C4-2B (cell line): ENCODE measurements around the gene IL1A.

Experiments used
- H3K27ac ChIP-seq: fragments of 450-650 bp; 2 replicates; pipeline ENCODE4 v1.5.1; 2017
- ZFX ChIP-seq: fragments of 450-650 bp; IDR thresholded peaks from 2 replicates; pipeline ENCODE4 v1.6.1; 2017
- TF ChIP-seq, protein P1 (sequence below): fragments of 450-650 bp; conservative IDR thresholded peaks from 2 replicates; pipeline ENCODE4 v1.5.1; 2017; ENCODE audit warnings: mild to moderate bottlenecking

IL1A gene

DNA sequence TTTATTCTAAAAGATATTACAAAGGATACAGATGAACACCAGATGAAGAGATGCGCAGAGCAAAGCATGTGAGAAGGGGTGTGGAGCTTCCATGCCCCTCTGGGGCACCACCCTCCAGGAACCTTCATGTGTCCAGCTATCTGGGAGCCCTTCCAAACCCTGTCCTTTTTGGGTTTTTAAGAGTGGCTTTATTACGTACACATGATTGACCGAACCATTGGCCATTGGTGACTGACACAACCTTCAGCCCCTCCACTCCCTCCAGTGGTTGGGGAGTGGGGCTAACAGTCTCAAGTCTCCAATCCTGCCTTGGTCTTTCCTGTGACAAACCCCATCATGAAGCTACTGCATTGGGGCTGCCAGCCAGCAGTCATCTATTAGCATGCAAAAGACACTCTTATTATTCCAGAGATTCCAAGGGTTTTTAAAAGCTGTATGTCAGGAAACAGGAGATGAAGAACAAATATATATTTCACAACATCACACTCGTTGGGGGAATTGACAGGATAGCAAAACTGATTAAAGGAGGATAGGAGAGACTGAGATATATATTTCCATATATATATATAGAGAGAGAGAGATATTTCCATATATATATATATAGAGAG, 32.9 kb upstream of the IL1A start:
- H3K27ac ChIP-seq, result no peak overlapping the region
- TF ChIP-seq ZFX, result no peak

DNA sequence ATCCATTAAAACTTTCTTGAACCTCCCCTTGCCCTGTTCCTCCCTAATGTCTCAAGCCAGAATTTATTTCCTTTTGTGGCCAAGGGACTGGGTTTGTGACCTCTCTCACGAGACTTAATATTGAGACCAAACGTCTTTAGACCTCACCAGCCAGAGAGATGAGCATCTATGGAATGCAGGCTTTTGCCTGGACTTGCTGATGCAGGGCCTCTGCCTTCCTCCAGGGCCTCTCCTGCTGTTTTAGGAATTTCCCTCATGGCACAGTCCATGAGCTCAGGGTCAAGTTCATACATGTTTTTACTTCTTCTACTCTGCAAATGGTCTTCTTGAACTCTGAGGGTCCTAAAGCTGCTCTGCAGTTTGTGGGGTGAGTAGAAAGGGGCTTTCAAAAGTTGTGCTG, 30.0 kb upstream of the IL1A start:
- no peak overlapping the region for H3K27ac ChIP-seq

DNA sequence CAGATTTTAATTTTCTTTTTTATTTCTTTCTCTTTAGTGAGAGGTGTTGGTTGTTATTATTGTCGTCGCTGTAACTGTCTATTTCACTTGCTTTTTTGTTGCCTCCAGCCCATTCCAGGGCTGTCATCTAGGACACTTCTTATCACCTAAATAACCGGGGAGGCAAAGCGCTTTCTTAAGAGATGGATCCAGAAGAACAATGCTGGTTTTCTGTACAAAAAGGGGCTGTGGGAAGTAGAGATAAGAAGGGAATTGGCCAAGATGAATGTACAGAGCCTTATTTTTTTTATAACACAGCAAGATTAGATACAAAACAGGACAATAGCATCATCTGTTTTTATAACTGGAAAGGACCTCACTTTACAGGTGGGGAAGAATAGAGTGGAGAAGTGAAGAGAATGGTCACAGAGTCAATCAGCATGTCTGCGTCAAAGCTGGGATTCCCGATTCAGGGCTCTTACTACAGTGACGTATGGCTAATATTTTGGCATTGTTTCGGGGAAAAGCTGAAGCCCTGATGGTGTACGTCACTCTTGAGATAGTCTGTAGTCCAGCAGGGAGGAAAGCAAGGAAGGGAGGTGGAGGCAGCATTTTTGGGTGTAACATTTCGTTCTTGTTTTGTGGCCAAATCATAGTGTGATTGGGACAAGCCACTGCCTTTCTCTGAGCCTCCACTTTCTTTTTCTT, 29.1 kb upstream of the IL1A start:
- no peak overlapping the region for H3K27ac ChIP-seq
- no peak for TF ChIP-seq ZFX
- TF ChIP-seq, protein P1, sequence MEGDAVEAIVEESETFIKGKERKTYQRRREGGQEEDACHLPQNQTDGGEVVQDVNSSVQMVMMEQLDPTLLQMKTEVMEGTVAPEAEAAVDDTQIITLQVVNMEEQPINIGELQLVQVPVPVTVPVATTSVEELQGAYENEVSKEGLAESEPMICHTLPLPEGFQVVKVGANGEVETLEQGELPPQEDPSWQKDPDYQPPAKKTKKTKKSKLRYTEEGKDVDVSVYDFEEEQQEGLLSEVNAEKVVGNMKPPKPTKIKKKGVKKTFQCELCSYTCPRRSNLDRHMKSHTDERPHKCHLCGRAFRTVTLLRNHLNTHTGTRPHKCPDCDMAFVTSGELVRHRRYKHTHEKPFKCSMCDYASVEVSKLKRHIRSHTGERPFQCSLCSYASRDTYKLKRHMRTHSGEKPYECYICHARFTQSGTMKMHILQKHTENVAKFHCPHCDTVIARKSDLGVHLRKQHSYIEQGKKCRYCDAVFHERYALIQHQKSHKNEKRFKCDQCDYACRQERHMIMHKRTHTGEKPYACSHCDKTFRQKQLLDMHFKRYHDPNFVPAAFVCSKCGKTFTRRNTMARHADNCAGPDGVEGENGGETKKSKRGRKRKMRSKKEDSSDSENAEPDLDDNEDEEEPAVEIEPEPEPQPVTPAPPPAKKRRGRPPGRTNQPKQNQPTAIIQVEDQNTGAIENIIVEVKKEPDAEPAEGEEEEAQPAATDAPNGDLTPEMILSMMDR, result no peak

More for the DNA sequence above, 30.0 kb upstream of the IL1A start:
- TF ChIP-seq ZFX, result no peak
- TF ChIP-seq, protein P1, result no peak

DNA sequence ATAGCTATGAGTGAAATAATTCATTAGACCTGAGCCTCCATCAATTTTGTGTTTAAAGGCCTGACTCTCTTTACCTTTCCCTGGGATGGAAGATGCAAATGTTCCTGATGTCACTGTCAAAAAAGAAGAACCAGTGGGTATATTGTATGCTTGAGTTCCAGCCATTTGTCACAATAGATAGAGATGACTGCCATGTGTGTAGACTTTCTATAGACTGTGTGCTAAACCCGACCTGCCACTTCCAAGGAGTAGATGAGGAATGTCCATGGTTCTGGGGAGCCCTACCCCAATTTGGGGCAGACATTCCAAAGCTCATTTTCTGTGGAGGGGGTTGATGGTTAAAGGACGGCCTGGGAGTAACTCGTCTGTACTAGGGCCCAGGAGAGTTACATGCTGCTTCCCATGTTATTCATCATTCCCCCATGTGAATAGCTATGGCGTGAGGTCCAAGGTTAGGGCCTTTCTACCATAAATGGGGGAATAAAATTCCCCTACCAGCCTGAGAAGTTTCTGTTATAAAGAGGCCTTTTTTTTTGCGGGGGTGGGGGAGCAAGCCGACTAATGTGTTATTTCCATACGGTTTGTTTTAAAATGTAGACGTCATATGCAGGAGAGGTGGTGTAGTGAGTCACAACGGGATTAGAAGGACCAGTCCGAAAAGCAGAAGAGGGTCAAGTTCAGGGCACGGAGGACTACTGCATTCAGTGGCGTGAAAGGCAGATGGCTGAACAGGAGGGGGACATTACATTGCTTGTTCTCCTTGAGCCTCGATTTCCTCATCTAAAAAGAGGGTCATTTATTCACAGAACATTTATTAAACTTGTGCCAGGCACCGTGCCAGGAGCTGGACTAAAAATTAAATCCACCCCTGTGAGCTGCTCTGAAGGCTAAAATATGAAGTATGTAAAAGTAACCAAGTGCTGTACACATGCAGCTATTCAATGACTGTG, 28.3 kb upstream of the IL1A start:
- TF ChIP-seq, protein P1, result no peak
- TF ChIP-seq ZFX, result no peak
- H3K27ac ChIP-seq, result no peak overlapping the region

DNA sequence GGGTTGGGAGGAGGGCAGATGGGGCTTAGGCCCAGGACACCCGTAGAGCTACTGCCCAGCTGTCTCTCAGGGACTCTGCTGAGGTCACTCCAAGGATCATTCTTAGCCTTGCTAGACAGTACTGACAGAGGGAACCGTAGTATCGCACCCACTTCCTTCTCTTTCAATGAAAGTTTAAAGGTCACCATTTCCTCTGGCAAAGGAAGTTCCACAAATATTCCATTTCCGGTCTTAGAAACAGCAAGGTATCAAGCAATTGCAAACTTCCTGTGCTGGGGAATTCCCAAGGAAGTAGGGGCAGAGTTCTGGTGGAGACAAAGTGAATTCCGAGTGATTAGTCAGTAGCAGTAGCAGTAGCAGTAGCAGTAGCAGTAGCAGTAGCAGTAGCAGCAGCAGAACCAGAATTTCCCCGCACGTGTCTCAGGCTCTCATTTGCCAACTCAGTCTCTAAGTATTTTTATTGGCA, 27.6 kb upstream of the IL1A start:
- no peak for TF ChIP-seq ZFX
- TF ChIP-seq, protein P1, result no peak
- no peak overlapping the region for H3K27ac ChIP-seq

DNA sequence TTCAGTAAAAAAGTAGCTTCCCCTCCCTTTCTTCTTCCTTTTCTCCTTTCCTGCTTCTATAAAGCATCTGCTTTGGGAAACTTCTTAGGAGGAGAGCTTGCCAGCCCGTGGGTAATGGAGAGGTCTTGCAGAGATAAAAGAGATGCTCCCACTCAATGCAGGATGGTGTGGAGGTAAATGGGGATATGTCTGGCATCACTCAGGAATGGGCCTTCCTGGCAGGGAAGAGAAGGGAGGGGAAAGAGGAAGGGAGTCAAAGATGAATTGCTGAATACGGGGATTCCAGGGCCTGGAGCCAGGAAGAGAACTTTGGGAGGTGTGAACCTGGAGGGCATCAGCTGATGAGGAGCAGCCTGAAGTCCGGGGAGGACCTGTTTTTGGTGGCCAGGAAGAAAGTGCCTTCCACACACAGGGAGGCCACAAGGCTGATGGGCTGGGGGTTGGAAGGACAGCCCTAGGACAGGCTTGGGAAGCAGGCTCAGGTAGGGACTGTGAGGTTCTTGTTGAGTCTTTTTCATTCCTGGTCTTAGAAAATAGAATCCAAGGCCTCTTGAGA, 27.1 kb upstream of the IL1A start:
- H3K27ac ChIP-seq, result no peak overlapping the region
- TF ChIP-seq ZFX, result no peak

DNA sequence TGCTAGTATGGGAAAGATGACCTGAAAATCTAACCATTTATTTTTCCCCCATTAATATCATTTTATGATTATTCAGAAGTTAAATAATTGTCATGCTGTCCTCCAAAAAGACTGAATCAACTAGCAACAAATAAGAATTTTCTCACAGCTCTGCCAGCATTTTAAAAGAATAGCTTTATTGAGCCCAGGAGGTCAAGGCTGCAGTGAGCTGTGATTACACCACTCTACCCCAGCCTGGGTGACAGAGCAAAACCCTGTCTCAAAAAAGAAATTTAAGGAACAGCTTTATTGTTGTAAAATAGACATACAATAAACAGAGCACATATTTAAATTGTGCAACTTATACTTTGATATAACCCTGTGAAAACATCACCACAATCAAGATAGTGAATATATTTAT, 24.8 kb upstream of the IL1A start:
- TF ChIP-seq, protein P1, result no peak
- no peak for TF ChIP-seq ZFX
- H3K27ac ChIP-seq, result no peak overlapping the region
